SK-N-SH (cell line): ENCODE results near the gene ORC1. TPM values are rescaled to one million over a fixed set of nuclear protein-coding genes. Genes with fewer than 3 reads are reported as not detected.
A peak's percentile ranks its signal among the peaks of the same experiment; 100 is the strongest.

ENCODE experiments used
- CHD2 ChIP-seq: fragments of 150-350 bp; IDR thresholded peaks from 2 replicates; pipeline ENCODE4 v1.6.1; 2018; ENCODE audit warnings: low read length; ENCODE audit not compliant: partially characterized antibody
- ELF1 ChIP-seq: IDR thresholded peaks from 2 replicates; pipeline ENCODE4 v1.4.0; 2012
- EZH2phosphoT487 ChIP-seq: fragments of 200-600 bp; sonication (generic); IDR thresholded peaks from 2 replicates; pipeline ENCODE4 v1.6.1; 2017; ENCODE audit warnings: low read depth, mixed run types, mild to moderate bottlenecking, antibody characterized with exemption, moderate library complexity, borderline replicate concordance
- FOXJ3 ChIP-seq: sonication (generic); formaldehyde crosslinking; IDR thresholded peaks from 2 replicates; pipeline ENCODE4 v1.5.1; 2020; ENCODE audit warnings: mild to moderate bottlenecking, missing genetic modification reagents
- GATA2 ChIP-seq: sonication (generic); formaldehyde crosslinking; IDR thresholded peaks from 2 replicates; pipeline ENCODE4 v1.5.0; 2020; ENCODE audit warnings: mild to moderate bottlenecking, missing genetic modification reagents
- IRF3 ChIP-seq: fragments of 150-350 bp; IDR thresholded peaks from 2 replicates; pipeline ENCODE4 v1.6.1; 2016; ENCODE audit warnings: mild to moderate bottlenecking, low read depth, low read length
- JUND ChIP-seq: IDR thresholded peaks from 2 replicates; pipeline ENCODE4 v1.4.0; 2012
- MXI1 ChIP-seq: IDR thresholded peaks from 2 replicates; pipeline ENCODE4 v1.6.1; 2012; ENCODE audit warnings: mild to moderate bottlenecking, low read depth, low read length, improper control_type of control experiment
- NFIC ChIP-seq: IDR thresholded peaks from 2 replicates; pipeline ENCODE4 v1.4.0; 2012; ENCODE audit warnings: borderline replicate concordance
- REST ChIP-seq: IDR thresholded peaks from 2 replicates; pipeline ENCODE4 v1.6.1; 2012; ENCODE audit warnings: mild to moderate bottlenecking, low read depth, low read length, moderate library complexity
- RXRA ChIP-seq: IDR thresholded peaks from 2 replicates; pipeline ENCODE4 v1.4.0; 2012; ENCODE audit warnings: low read depth, mild to moderate bottlenecking, borderline replicate concordance
- SIN3A ChIP-seq: IDR thresholded peaks from 2 replicates; pipeline ENCODE4 v1.6.1; 2012; ENCODE audit warnings: low read depth, mild to moderate bottlenecking, low read length, moderate library complexity, borderline replicate concordance
- TEAD4 ChIP-seq: IDR thresholded peaks from 2 replicates; pipeline ENCODE4 v1.4.0; 2012; ENCODE audit warnings: mild to moderate bottlenecking, borderline replicate concordance; ENCODE audit not compliant: insufficient read depth
- YY1 ChIP-seq: IDR thresholded peaks from 2 replicates; pipeline ENCODE4 v1.4.0; 2012; ENCODE audit warnings: low read depth, mild to moderate bottlenecking
- polyA plus RNA-seq, 3 experiments: library from polyadenylated mRNA; depleted of rRNA; stranded (reverse); fragments of >200 nt; gene quantifications; 2 replicates each; pipeline ENCODE4 v1.2.3, GENCODE V29; 2012
- TF ChIP-seq, protein P1 (sequence below): fragments of 150-350 bp; IDR thresholded peaks from 2 replicates; pipeline ENCODE4 v1.6.1; 2017; ENCODE audit warnings: antibody characterized with exemption, low read length, low read depth, borderline replicate concordance
- TF ChIP-seq, protein P2 (sequence below): IDR thresholded peaks from 2 replicates; pipeline ENCODE4; 2012
- TF ChIP-seq, protein P3 (sequence below): fragments of 200-600 bp; sonication (generic); IDR thresholded peaks from 2 replicates; pipeline ENCODE4 v1.6.1; 2017; ENCODE audit warnings: antibody characterized with exemption, mild to moderate bottlenecking, moderate library complexity
- TF ChIP-seq, protein P4 (sequence below): IDR thresholded peaks from 2 replicates; pipeline ENCODE4 v1.4.0; 2012; ENCODE audit warnings: low read depth
- TF ChIP-seq, protein P5 (sequence below): IDR thresholded peaks from 2 replicates; pipeline ENCODE4 v1.4.0; 2012; ENCODE audit warnings: low read depth, borderline replicate concordance

Gene ORC1
- polyA plus RNA-seq, 1 of the 3 experiments (the other 2 are of a cell fraction), result 5.2 TPM

- TF ChIP-seq, protein P1, sequence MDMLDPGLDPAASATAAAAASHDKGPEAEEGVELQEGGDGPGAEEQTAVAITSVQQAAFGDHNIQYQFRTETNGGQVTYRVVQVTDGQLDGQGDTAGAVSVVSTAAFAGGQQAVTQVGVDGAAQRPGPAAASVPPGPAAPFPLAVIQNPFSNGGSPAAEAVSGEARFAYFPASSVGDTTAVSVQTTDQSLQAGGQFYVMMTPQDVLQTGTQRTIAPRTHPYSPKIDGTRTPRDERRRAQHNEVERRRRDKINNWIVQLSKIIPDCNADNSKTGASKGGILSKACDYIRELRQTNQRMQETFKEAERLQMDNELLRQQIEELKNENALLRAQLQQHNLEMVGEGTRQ, result no peak
- no peak for TF ChIP-seq REST
- 0 out of 2 replicates have a peak, but pooled peaks have one; percentile 44 for TF ChIP-seq FOXJ3
- no peak for TF ChIP-seq NFIC
- TF ChIP-seq IRF3, result no peak
- no peak for TF ChIP-seq YY1
- TF ChIP-seq TEAD4, result no peak
- TF ChIP-seq, protein P2, sequence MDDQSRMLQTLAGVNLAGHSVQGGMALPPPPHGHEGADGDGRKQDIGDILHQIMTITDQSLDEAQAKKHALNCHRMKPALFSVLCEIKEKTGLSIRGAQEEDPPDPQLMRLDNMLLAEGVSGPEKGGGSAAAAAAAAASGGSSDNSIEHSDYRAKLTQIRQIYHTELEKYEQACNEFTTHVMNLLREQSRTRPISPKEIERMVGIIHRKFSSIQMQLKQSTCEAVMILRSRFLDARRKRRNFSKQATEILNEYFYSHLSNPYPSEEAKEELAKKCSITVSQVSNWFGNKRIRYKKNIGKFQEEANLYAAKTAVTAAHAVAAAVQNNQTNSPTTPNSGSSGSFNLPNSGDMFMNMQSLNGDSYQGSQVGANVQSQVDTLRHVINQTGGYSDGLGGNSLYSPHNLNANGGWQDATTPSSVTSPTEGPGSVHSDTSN, result no peak
- no peak for TF ChIP-seq SIN3A
- TF ChIP-seq EZH2phosphoT487, result no peak
- TF ChIP-seq, protein P3, sequence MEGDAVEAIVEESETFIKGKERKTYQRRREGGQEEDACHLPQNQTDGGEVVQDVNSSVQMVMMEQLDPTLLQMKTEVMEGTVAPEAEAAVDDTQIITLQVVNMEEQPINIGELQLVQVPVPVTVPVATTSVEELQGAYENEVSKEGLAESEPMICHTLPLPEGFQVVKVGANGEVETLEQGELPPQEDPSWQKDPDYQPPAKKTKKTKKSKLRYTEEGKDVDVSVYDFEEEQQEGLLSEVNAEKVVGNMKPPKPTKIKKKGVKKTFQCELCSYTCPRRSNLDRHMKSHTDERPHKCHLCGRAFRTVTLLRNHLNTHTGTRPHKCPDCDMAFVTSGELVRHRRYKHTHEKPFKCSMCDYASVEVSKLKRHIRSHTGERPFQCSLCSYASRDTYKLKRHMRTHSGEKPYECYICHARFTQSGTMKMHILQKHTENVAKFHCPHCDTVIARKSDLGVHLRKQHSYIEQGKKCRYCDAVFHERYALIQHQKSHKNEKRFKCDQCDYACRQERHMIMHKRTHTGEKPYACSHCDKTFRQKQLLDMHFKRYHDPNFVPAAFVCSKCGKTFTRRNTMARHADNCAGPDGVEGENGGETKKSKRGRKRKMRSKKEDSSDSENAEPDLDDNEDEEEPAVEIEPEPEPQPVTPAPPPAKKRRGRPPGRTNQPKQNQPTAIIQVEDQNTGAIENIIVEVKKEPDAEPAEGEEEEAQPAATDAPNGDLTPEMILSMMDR, result peak; percentile 44
- TF ChIP-seq RXRA, result no peak
- peak; percentile 63; the same call in 1 of the 2 replicates for TF ChIP-seq MXI1
- peak; percentile 44 for TF ChIP-seq CHD2
- TF ChIP-seq, protein P4, sequence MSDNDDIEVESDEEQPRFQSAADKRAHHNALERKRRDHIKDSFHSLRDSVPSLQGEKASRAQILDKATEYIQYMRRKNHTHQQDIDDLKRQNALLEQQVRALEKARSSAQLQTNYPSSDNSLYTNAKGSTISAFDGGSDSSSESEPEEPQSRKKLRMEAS, result no peak
- no peak for TF ChIP-seq GATA2 (CRISPR knock-in tag)
- TF ChIP-seq JUND, result no peak
- TF ChIP-seq ELF1, result no peak
- TF ChIP-seq, protein P5, sequence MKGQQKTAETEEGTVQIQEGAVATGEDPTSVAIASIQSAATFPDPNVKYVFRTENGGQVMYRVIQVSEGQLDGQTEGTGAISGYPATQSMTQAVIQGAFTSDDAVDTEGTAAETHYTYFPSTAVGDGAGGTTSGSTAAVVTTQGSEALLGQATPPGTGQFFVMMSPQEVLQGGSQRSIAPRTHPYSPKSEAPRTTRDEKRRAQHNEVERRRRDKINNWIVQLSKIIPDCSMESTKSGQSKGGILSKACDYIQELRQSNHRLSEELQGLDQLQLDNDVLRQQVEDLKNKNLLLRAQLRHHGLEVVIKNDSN, result no peak
Observed at GRCh38 chr1:52348704-52349300, 55.4 kb downstream of the ORC1 start (continued).
